HCT116 (cell line): Measurements from ENCODE around the gene RFPL1. TPM values are rescaled to one million over a fixed set of nuclear protein-coding genes. Genes with fewer than 3 reads are reported as not detected.

Source experiments
- ATAC-seq: fragments of 200-7000 bp; cut with Tn5 transposase; 2 replicates; pipeline ENCODE4 v1.9.1; 2020; ENCODE audit warnings: mild to moderate bottlenecking, moderate library complexity
- BruUV-seq: library from RNA; stranded (reverse); fragments of 400-500 nt; replicated peaks from 2 replicates; lab custom pipeline; 2021; lab: Mats Ljungman, UMichigan
- CTCF ChIA-PET: fragments of 300-600 bp; sonication (Branson Sonifier 250); formaldehyde crosslinking; loops from one replicate; lab custom pipeline; 2021; ENCODE audit warnings: antibody characterized with exemption; lab: Charles Lee
- POLR2A ChIA-PET: fragments of 300-600, 350-600 bp; sonication (Branson Sonifier 250); formaldehyde crosslinking; loops from one replicate; lab custom pipeline; 2021; ENCODE audit warnings: antibody characterized with exemption; lab: Charles Lee
- RAD21 ChIA-PET, 2 experiments: fragments of 300-600 bp; sonication (Branson Sonifier 250); formaldehyde crosslinking; loops; one replicate each; lab custom pipeline; 2023; ENCODE audit warnings: low total read pairs in 2 of 2; ENCODE audit not compliant: uncharacterized antibody in 2 of 2, unreplicated experiment in 2 of 2, low non-redundant PET in 1 of 2; lab: Charles Lee
- DNase-seq: peaks from one replicate; pipeline ENCODE4 v3.0.0-alpha.2; 2010; ENCODE audit warnings: low read depth, low spot score
- H2AFZ ChIP-seq: fragments of 200-600 bp; shearing (Covaris generic), sonication (generic); 2 replicates; pipeline ENCODE4 v1.6.1; 2017; ENCODE audit warnings: low read depth, mixed run types, mixed read lengths, antibody characterized with exemption, low read length; ENCODE audit not compliant: poor library complexity, severe bottlenecking
- H3K27ac ChIP-seq: 2 replicates; pipeline ENCODE4 v1.5.1; 2012; ENCODE audit warnings: low read depth, low read length
- H3K27me3 ChIP-seq: fragments of 200-600 bp; sonication (generic); 2 replicates; pipeline ENCODE4 v1.6.1; 2016; ENCODE audit warnings: mixed run types, low read length, mixed read lengths; ENCODE audit not compliant: insufficient read depth
- H3K36me3 ChIP-seq, 2 experiments: fragments of 200-500 bp in 1 of 2; fragments of 200-600 bp in 1 of 2; sonication (Bioruptor generic) in 1 of 2; sonication (generic) in 1 of 2; 2 replicates each; pipeline versions ENCODE4 v1.5.1 to v1.6.1; 2014 to 2016; ENCODE audit warnings: low read length in 2 of 2, inconsistent platforms in 1 of 2, mixed read lengths in 1 of 2, mixed run types in 1 of 2; ENCODE audit not compliant: insufficient read depth in 2 of 2, control insufficient read depth in 1 of 2
- H3K4me1 ChIP-seq, 2 experiments: fragments of 200-600 bp in 1 of 2; sonication (generic) in 1 of 2; 2 replicates each; pipeline versions ENCODE4 v1.5.1 to v1.6.1; 2012 to 2017; ENCODE audit warnings: low read length in 2 of 2, inconsistent platforms in 1 of 2, mild to moderate bottlenecking in 1 of 2, mixed read lengths in 1 of 2, mixed run types in 1 of 2, moderate library complexity in 1 of 2; ENCODE audit not compliant: insufficient read depth in 2 of 2, control insufficient read depth in 1 of 2
- H3K4me2 ChIP-seq: fragments of 200-600 bp; sonication (generic); 2 replicates; pipeline ENCODE4 v1.6.1; 2017; ENCODE audit warnings: mixed run types, low read length, mixed read lengths
- H3K4me3 ChIP-seq, 2 experiments: fragments of 200-600 bp in 1 of 2; sonication (generic) in 1 of 2; replicated peaks in 1 of 2; 2 replicates each; pipeline ENCODE4 v1.5.1; 2011 to 2016; ENCODE audit warnings: low read length in 2 of 2, control low read depth in 1 of 2, low read depth in 1 of 2, mild to moderate bottlenecking in 1 of 2, mixed read lengths in 1 of 2, mixed run types in 1 of 2
- H3K79me2 ChIP-seq: fragments of 200-600 bp; sonication (generic); 2 replicates; pipeline ENCODE4 v1.6.1; 2017; ENCODE audit warnings: mild to moderate bottlenecking, mixed run types, low read length, moderate library complexity, mixed read lengths; ENCODE audit not compliant: insufficient read depth
- H3K9ac ChIP-seq: fragments of 200-600 bp; sonication (generic); 2 replicates; pipeline ENCODE4 v1.6.1; 2016; ENCODE audit warnings: low read length, mixed read lengths
- H3K9me2 ChIP-seq: fragments of 200-600 bp; sonication (generic), shearing (Covaris generic); 2 replicates; pipeline ENCODE4 v1.6.1; 2017; ENCODE audit warnings: mixed run types, mild to moderate bottlenecking, moderate library complexity; ENCODE audit not compliant: insufficient read depth
- H3K9me3 ChIP-seq, 2 experiments: fragments of 200-500 bp in 1 of 2; fragments of 200-600 bp in 1 of 2; sonication (Bioruptor generic) in 1 of 2; sonication (generic) in 1 of 2; 2 replicates each; pipeline ENCODE4 v1.6.1; 2014 to 2017; ENCODE audit warnings: low read length in 2 of 2, mixed read lengths in 2 of 2, inconsistent platforms in 1 of 2, low read depth in 1 of 2, mild to moderate bottlenecking in 1 of 2, mixed run types in 1 of 2, moderate library complexity in 1 of 2; ENCODE audit not compliant: control insufficient read depth in 1 of 2, insufficient read depth in 1 of 2
- H4K20me1 ChIP-seq: fragments of 200-600 bp; sonication (generic), shearing (Covaris generic); 2 replicates; pipeline ENCODE4 v1.6.1; 2017; ENCODE audit warnings: mixed run types, mild to moderate bottlenecking, moderate library complexity; ENCODE audit not compliant: insufficient read depth
- ATF3 ChIP-seq: IDR thresholded peaks from 2 replicates; pipeline ENCODE4 v1.6.1; 2012
- CEBPB ChIP-seq: IDR thresholded peaks from 2 replicates; pipeline ENCODE4 v1.6.1; 2012; ENCODE audit warnings: low read depth
- EGR1 ChIP-seq: IDR thresholded peaks from 2 replicates; pipeline ENCODE4 v1.6.1; 2012; ENCODE audit warnings: low read depth
- JUND ChIP-seq: IDR thresholded peaks from 2 replicates; pipeline ENCODE4 v1.6.1; 2012
- RAD21 ChIP-seq: IDR thresholded peaks from 2 replicates; pipeline ENCODE4 v1.6.1; 2012; ENCODE audit warnings: low read depth, mild to moderate bottlenecking
- REST ChIP-seq: IDR thresholded peaks from 2 replicates; pipeline ENCODE4 v1.6.1; 2012; ENCODE audit warnings: low read depth
- SRF ChIP-seq: IDR thresholded peaks from 2 replicates; pipeline ENCODE4 v1.6.1; 2012; ENCODE audit warnings: low read depth
- intact Hi-C: fragments of 100-400 bp; cut with micrococcal nuclease; formaldehyde crosslinking; loops from 2 replicates; pipeline ENCODE4 v1.10.0; 2022
- total RNA-seq: library from RNA; stranded (reverse); gene quantifications from one replicate; pipeline ENCODE4 v1.2.1, GENCODE V29; 2021; ENCODE audit not compliant: unreplicated experiment
- TF ChIP-seq, protein P1 (sequence below), 3 experiments: fragments of 200-600 bp in 1 of 3; sonication (generic) in 1 of 3; IDR thresholded peaks in 2 of 3; conservative IDR thresholded peaks in 1 of 3; 2 replicates each; pipeline ENCODE4 v1.5.1; 2012 to 2017; ENCODE audit warnings: low read depth in 2 of 3, low read length in 2 of 3, antibody characterized with exemption in 1 of 3, borderline replicate concordance in 1 of 3, control low read depth in 1 of 3, mild to moderate bottlenecking in 1 of 3, mixed read lengths in 1 of 3, mixed run types in 1 of 3, moderate library complexity in 1 of 3; ENCODE audit not compliant: insufficient read depth in 1 of 3

The RFPL1 gene
- total RNA-seq, 1 experiment from 2014 or later, result not detected

DNA sequence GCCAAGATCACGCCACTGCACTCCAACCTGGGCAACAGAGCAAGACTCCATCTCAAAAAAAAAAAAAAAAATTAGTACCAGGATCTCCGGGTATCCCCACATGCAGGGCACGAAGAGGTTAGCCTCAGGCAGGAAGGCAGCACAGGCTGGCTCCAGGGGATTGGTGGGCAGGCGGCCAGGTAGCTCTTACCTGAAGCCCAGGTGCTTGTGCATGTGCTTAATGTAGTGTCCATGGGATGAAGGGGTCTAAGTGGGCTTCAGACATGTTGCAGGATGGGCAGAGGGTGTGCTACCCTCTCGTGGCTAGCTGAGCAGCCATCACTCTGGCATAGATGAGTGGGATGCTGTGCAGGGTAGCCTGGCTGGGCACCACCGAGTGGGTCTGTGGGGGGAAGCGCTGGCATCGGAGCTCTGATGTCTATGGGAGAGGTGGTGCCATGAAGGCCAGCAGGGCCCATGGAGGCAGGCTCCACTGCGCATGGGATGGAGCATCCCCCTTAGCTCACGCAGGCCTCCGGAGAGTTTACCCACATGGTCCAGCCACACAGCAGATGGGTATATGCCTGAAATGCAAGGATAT is 11.0 kb downstream of the RFPL1 start:
- no peak overlapping the region for H3K9ac ChIP-seq
- H3K4me2 ChIP-seq, result no peak overlapping the region
- H3K27ac ChIP-seq, result no peak overlapping the region
- no peak overlapping the region for H3K4me3 ChIP-seq
- ChIA-PET POLR2A (no interaction called here), CTCF (no interaction called here), RAD21 (no interaction called here)
- no peaks in the 10 kb centered on the region for H3K4me1 ChIP-seq
- no peak for ATAC-seq
- no peak for DNase-seq
- no peak overlapping the region for H2AFZ ChIP-seq
- intact Hi-C loops, result no loop called here
- no peaks in the 10 kb centered on the region for H3K79me2 ChIP-seq
- no TSS peak for BruUV-seq
- TF ChIP-seq SRF (no peak), EGR1 (no peak), JUND (no peak), ATF3 (no peak), REST (no peak), CEBPB (no peak), RAD21 (no peak)
- TF ChIP-seq, protein P1, sequence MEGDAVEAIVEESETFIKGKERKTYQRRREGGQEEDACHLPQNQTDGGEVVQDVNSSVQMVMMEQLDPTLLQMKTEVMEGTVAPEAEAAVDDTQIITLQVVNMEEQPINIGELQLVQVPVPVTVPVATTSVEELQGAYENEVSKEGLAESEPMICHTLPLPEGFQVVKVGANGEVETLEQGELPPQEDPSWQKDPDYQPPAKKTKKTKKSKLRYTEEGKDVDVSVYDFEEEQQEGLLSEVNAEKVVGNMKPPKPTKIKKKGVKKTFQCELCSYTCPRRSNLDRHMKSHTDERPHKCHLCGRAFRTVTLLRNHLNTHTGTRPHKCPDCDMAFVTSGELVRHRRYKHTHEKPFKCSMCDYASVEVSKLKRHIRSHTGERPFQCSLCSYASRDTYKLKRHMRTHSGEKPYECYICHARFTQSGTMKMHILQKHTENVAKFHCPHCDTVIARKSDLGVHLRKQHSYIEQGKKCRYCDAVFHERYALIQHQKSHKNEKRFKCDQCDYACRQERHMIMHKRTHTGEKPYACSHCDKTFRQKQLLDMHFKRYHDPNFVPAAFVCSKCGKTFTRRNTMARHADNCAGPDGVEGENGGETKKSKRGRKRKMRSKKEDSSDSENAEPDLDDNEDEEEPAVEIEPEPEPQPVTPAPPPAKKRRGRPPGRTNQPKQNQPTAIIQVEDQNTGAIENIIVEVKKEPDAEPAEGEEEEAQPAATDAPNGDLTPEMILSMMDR (IDR thresholded peaks at IDR 0.05 in 2 of 3, conservative IDR thresholded peaks at IDR 0.05 in 1 of 3; ENCODE audit: borderline replicate concordance in 1 of 3, insufficient read depth in 1 of 3, low read depth in 2 of 3, low read length in 2 of 3), result no peak
- no peaks in the 10 kb centered on the region for H4K20me1 ChIP-seq
- no peaks in the 10 kb centered on the region for H3K36me3 ChIP-seq
- no peaks in the 10 kb centered on the region for H3K9me2 ChIP-seq
- no peaks in the 10 kb centered on the region for H3K9me3 ChIP-seq
- no peaks in the 10 kb centered on the region for H3K27me3 ChIP-seq
